Measurements from ENCODE around the gene VWA2. TPM values are rescaled to one million over a fixed set of nuclear protein-coding genes. Genes with fewer than 3 reads are reported as not detected.

The VWA2 gene
- polyA plus RNA-seq, 12 donors, result 0.29 to 20.5 (median 0.44) TPM; not detected in 2

DNA sequence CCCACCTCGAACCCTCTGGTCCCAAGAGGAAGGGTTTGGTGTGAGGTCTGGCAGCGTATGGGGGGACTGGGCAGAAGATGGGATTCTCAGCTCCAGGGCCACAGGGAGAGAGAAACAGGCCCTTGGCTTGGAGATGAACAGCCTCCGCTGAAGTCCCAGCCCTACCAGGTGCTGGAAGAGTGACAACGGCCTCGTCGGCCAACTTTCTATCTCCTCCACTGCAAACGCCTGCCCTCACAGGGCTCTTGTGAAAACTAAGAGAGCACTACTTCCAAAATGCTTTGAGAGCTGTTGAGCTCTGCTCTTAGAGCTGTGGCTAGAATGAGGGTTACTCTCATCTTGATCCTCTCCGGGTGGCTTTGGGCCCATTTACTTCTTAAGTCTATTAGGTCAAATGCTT is 101.8 kb downstream of the VWA2 start:
- no peak for DNase-seq

Other genes with a start within 250 kb of the VWA2 start
- under 1 TPM in 7 of 12 donors, not detected in 5; 0.08 to 0.61 (median 0.17) TPM for gene ADRB1, start 195.4 kb upstream of the VWA2 start, polyA plus RNA-seq (ENCODE audit: insufficient read length in 12 of 12)
- gene CCDC186, start 65.1 kb upstream of the VWA2 start, polyA plus RNA-seq (ENCODE audit: insufficient read length in 12 of 12), result 10 to 100 TPM in 11 of 12 donors, not detected in 1; 10.6 to 37.4 (median 16.1) TPM
- under 1 TPM in 10 of 12 donors, not detected in 2; 0.08 to 0.44 (median 0.13) TPM for gene TDRD1, start 59.9 kb upstream of the VWA2 start, polyA plus RNA-seq (ENCODE audit: insufficient read length in 12 of 12)
- 10 to 100 TPM in 11 of 12 donors, not detected in 1; 32.3 to 48.5 (median 41.1) TPM for gene AFAP1L2, start 165.2 kb downstream of the VWA2 start, polyA plus RNA-seq (ENCODE audit: insufficient read length in 12 of 12)